GM12874 (cell line): Measurements from ENCODE around the gene USP2.

Experiments
- TF ChIP-seq, protein P1 (sequence below): IDR thresholded peaks from 2 replicates; pipeline ENCODE4 v1.5.1; 2011; ENCODE audit warnings: low read depth, mild to moderate bottlenecking, control low read depth, low read length, moderate library complexity; ENCODE audit not compliant: insufficient read depth

Gene USP2

GRCh38 chr11:119380160-119380826 lies 1.2 kb downstream of the USP2 start:
- TF ChIP-seq, protein P1, sequence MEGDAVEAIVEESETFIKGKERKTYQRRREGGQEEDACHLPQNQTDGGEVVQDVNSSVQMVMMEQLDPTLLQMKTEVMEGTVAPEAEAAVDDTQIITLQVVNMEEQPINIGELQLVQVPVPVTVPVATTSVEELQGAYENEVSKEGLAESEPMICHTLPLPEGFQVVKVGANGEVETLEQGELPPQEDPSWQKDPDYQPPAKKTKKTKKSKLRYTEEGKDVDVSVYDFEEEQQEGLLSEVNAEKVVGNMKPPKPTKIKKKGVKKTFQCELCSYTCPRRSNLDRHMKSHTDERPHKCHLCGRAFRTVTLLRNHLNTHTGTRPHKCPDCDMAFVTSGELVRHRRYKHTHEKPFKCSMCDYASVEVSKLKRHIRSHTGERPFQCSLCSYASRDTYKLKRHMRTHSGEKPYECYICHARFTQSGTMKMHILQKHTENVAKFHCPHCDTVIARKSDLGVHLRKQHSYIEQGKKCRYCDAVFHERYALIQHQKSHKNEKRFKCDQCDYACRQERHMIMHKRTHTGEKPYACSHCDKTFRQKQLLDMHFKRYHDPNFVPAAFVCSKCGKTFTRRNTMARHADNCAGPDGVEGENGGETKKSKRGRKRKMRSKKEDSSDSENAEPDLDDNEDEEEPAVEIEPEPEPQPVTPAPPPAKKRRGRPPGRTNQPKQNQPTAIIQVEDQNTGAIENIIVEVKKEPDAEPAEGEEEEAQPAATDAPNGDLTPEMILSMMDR: no peak

GRCh38 chr11:119378851-119379465 lies 2.5 kb downstream of the USP2 start:
- TF ChIP-seq, protein P1: no peak

- TF ChIP-seq, protein P1: no peak
Measured at GRCh38 chr11:119377961-119378667, 3.4 kb downstream of the USP2 start.

DNA sequence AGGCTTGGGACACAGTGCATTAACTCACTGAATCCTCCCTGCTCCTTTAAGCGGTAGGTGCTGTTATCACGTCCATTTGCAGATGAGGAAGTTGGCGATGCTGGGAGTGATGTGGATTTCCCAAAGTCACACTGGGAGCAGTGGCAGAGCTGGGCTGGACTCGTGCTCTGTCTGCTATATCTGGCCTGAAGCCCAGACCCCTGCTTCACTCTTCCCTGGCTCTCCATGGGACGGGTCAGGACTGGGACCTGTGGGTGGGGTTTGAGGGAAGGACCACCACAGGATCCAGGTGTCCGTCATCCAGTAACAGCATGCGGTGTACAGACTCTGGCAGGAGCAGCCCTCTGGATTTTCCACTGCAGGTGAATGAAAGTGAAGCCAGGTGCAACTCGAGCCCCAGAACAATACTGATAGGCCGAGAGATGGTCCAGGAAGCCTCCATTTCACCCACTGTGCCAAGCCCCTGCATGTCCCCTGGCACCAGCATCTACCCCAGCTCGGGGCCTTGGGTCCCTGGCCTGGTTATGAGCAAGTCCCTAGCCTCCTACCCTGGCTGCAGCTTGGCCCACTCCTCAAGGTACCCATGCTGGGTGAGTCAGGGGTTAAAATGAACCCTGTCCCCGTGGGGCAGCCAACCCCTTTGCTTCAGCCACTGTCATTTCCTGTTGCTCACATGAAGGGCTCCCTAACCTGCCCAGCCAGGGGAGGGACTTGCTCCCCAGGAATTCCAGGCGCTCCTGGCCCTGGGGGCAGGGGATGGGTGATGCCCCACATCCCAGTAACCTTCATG lies 4.2 kb downstream of the USP2 start:
- TF ChIP-seq, protein P1: no peak

GRCh38 chr11:119376197-119376847 lies 5.2 kb downstream of the USP2 start:
- TF ChIP-seq, protein P1: no peak

DNA sequence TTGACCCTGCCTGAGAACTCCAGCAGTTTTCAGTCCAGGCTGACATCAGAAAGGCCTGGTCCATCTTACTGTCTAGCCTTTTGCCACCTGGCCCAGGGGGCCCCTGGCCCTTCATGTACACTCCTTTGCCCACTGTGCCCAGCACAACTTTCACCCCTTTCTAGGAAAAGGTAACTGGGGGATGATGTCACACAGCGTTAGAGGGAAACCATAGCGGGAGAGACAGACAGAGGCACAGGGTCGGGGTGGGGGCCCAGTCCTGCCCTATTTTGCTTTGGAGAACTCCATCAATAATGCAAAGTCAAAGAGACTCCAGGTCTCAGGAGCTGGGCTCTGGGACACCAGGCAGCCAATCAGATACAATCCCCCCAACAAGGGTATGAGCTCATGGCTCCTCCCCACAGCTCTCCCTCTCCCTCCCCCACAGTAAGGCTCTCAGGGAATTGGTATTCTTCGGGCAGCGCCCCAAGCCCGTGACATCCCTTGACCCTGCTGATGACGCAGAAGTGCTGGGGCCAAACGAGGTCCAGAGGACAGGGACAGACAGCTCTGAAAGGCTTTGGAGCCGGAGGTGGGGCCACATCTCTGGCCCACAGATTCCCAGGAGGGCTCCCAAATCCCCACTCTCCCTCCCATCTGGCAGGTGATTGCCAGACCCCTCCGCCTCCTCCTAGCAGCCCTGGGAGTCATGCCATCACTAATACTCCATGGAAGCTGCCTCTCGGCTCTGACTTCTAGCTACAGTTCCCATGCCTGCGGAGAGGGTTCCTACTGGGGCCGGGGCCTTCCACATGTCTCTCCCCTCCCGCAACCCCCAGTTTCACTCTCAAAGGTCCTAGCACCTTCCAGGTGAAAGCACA lies 5.9 kb downstream of the USP2 start:
- TF ChIP-seq, protein P1: no peak
